NOMO-1 treated with DMSO at 0.1 percent for 48 hours (cell line): ENCODE measurements around the gene LILRB1.
"Not testable (repeated sequence)": the region's sequence is repeated elsewhere in the genome, so short reads cannot be mapped to it uniquely, and the experiment has no call there.

ENCODE experiments used
- DNase-seq: peaks from one replicate; lab custom pipeline; 2025; ENCODE audit not compliant: unreplicated experiment; lab: John Stamatoyannopoulos, UW

LILRB1 gene

GRCh38 chr19:54624934-54625730 is 5.2 kb upstream of the LILRB1 start:
- not testable (repeated sequence) for DNase-seq

GRCh38 chr19:54626757-54627156 is 3.5 kb upstream of the LILRB1 start:
- DNase-seq = no peak

GRCh38 chr19:54627912-54628311 is 2.4 kb upstream of the LILRB1 start:
- DNase-seq = not testable (repeated sequence)

- DNase-seq = no peak
These were observed 498 bp downstream of the LILRB1 start for GRCh38 chr19:54630782-54631181.

GRCh38 chr19:54631489-54632337 is 1.4 kb downstream of the LILRB1 start:
- DNase-seq = not testable (repeated sequence)

- not testable (repeated sequence) for DNase-seq
These were observed 2.2 kb downstream of the LILRB1 start for GRCh38 chr19:54632517-54632916.

GRCh38 chr19:54633401-54633800 is 3.1 kb downstream of the LILRB1 start:
- no peak for DNase-seq

GRCh38 chr19:54636081-54636480 is 5.8 kb downstream of the LILRB1 start:
- not testable (repeated sequence) for DNase-seq

GRCh38 chr19:54638683-54639082 is 8.4 kb downstream of the LILRB1 start:
- DNase-seq = no peak

GRCh38 chr19:54642953-54643352 is 12.7 kb downstream of the LILRB1 start:
- peak; percentile 22 for DNase-seq

GRCh38 chr19:54643583-54643982 is 13.3 kb downstream of the LILRB1 start:
- not testable (repeated sequence) for DNase-seq

- DNase-seq = peak; percentile 47
These were observed 13.8 kb downstream of the LILRB1 start for GRCh38 chr19:54644056-54644455.

GRCh38 chr19:54646331-54646841 is 16.1 kb downstream of the LILRB1 start:
- DNase-seq = no peak

GRCh38 chr19:54648129-54648528 is 17.8 kb downstream of the LILRB1 start:
- DNase-seq = peak; percentile 7

- DNase-seq = no peak
These were observed 19.9 kb downstream of the LILRB1 start for GRCh38 chr19:54650108-54650655.

GRCh38 chr19:54653181-54653809 is 23.0 kb downstream of the LILRB1 start:
- peak; percentile 73 for DNase-seq

- no peak for DNase-seq
These were observed 24.4 kb downstream of the LILRB1 start for GRCh38 chr19:54654447-54655321.

- DNase-seq = no peak
These were observed 29.0 kb downstream of the LILRB1 start for GRCh38 chr19:54659300-54659699.

- DNase-seq = no peak
These were observed 30.0 kb downstream of the LILRB1 start for GRCh38 chr19:54660306-54660705.

GRCh38 chr19:54660964-54661363 is 30.7 kb downstream of the LILRB1 start:
- peak; percentile 75 for DNase-seq
